IMR-90 (cell line): ENCODE results near the gene GALNT17. TPM values are rescaled to one million over a fixed set of nuclear protein-coding genes. Genes with fewer than 3 reads are reported as not detected.

Experiments
- ATAC-seq: fragments of 200-7000 bp; cut with Tn5 transposase; 2 replicates; pipeline ENCODE4 v1.9.1; 2020; ENCODE audit warnings: low read depth, mild to moderate bottlenecking, moderate library complexity
- BruUV-seq: library from RNA; stranded (reverse); fragments of 400-500 nt; replicated peaks from 2 replicates; lab custom pipeline; 2021; lab: Mats Ljungman, UMichigan
- CTCF ChIA-PET: fragments of 300-600 bp; formaldehyde crosslinking; extraction: SDS; loops from one replicate; lab custom pipeline; 2021; ENCODE audit warnings: antibody characterized with exemption; lab: Yijun Ruan, JAX
- POLR2A ChIA-PET: fragments of 300-600 bp; sonication (Branson Sonifier 250); formaldehyde crosslinking; loops from one replicate; lab custom pipeline; 2022; ENCODE audit warnings: antibody characterized with exemption; ENCODE audit not compliant: unreplicated experiment; lab: Charles Lee
- DNase-seq: peaks from one replicate; pipeline ENCODE4 v3.0.0; 2013
- H2AFZ ChIP-seq: replicated peaks from 2 replicates; pipeline ENCODE3; 2013; ENCODE audit warnings: low read length, mild to moderate bottlenecking; ENCODE audit not compliant: poor library complexity
- H2AK5ac ChIP-seq: 2 replicates; pipeline ENCODE4 v1.6.1; 2013; ENCODE audit warnings: low read depth, low read length, inconsistent platforms
- H2AK9ac ChIP-seq: replicated peaks from 2 replicates; pipeline ENCODE3; 2013; ENCODE audit warnings: mild to moderate bottlenecking, low read depth, low read length, moderate library complexity; ENCODE audit not compliant: poor library complexity
- H2BK120ac ChIP-seq: 2 replicates; pipeline ENCODE4 v1.6.1; 2013; ENCODE audit warnings: low read depth, low read length, inconsistent platforms
- H2BK15ac ChIP-seq: 3 replicates; pipeline ENCODE4 v1.6.1; 2013; ENCODE audit warnings: low read depth, low read length, inconsistent platforms
- H2BK20ac ChIP-seq: 2 replicates; pipeline ENCODE4 v1.6.1; 2013; ENCODE audit warnings: low read depth, mild to moderate bottlenecking, inconsistent platforms, low read length, moderate library complexity
- H2BK5ac ChIP-seq: 2 replicates; pipeline ENCODE4 v1.6.1; 2013; ENCODE audit warnings: mild to moderate bottlenecking, low read depth, low read length, inconsistent platforms; ENCODE audit not compliant: poor library complexity, severe bottlenecking
- H3K14ac ChIP-seq: replicated peaks from 2 replicates; pipeline ENCODE4 v1.6.1; 2013; ENCODE audit warnings: low read depth, low read length, inconsistent platforms
- H3K18ac ChIP-seq: 2 replicates; pipeline ENCODE4 v1.6.1; 2013; ENCODE audit warnings: low read depth, low read length, control low read depth
- H3K23ac ChIP-seq: 2 replicates; pipeline ENCODE4 v1.6.1; 2013; ENCODE audit warnings: low read depth, low read length, inconsistent platforms
- H3K27ac ChIP-seq: 2 replicates; pipeline ENCODE4 v1.5.1; 2013; ENCODE audit warnings: mild to moderate bottlenecking, control low read depth, low read length; ENCODE audit not compliant: insufficient read depth
- H3K27me3 ChIP-seq: 2 replicates; pipeline ENCODE4 v1.6.1; 2013; ENCODE audit warnings: low read length; ENCODE audit not compliant: control insufficient read depth, insufficient read depth
- H3K36me3 ChIP-seq: 2 replicates; pipeline ENCODE4 v1.6.1; 2013; ENCODE audit warnings: low read length, mixed read lengths; ENCODE audit not compliant: control insufficient read depth, insufficient read depth
- H3K4ac ChIP-seq: 2 replicates; pipeline ENCODE4 v1.6.1; 2013; ENCODE audit warnings: low read depth, low read length, inconsistent platforms
- H3K4me1 ChIP-seq: 2 replicates; pipeline ENCODE4 v1.6.1; 2013; ENCODE audit warnings: low read length, mixed read lengths; ENCODE audit not compliant: control insufficient read depth, insufficient read depth
- H3K4me2 ChIP-seq: 2 replicates; pipeline ENCODE4 v1.6.1; 2013; ENCODE audit warnings: low read depth, mild to moderate bottlenecking, control low read depth, low read length, moderate library complexity
- H3K4me3 ChIP-seq: 2 replicates; pipeline ENCODE4 v1.5.1; 2013; ENCODE audit warnings: low read depth, mild to moderate bottlenecking, control low read depth, low read length, moderate library complexity; ENCODE audit not compliant: insufficient read depth
- H3K56ac ChIP-seq: 2 replicates; pipeline ENCODE4 v1.6.1; 2013; ENCODE audit warnings: low read length, inconsistent platforms; ENCODE audit not compliant: insufficient read depth; ENCODE audit errors: extremely low read depth
- H3K79me1 ChIP-seq, 2 experiments: 2 replicates each; pipeline ENCODE4 v1.6.1; 2013; ENCODE audit warnings: low read length in 2 of 2, inconsistent platforms in 1 of 2, low read depth in 1 of 2
- H3K9ac ChIP-seq: 2 replicates; pipeline ENCODE4 v1.6.1; 2013; ENCODE audit warnings: low read depth, low read length, control low read depth
- H3K9me1 ChIP-seq: 2 replicates; pipeline ENCODE4 v1.6.1; 2013; ENCODE audit warnings: low read length, inconsistent platforms; ENCODE audit not compliant: insufficient read depth
- H3K9me3 ChIP-seq: 2 replicates; pipeline ENCODE4 v1.6.1; 2013; ENCODE audit warnings: low read length; ENCODE audit not compliant: control insufficient read depth, insufficient read depth
- H4K20me1 ChIP-seq: 2 replicates; pipeline ENCODE4 v1.6.1; 2013; ENCODE audit warnings: low read length, inconsistent platforms; ENCODE audit not compliant: insufficient read depth
- H4K5ac ChIP-seq: 2 replicates; pipeline ENCODE4 v1.6.1; 2013; ENCODE audit warnings: mild to moderate bottlenecking, low read depth, low read length, control low read depth
- H4K8ac ChIP-seq, 2 experiments: 2 replicates each; pipeline ENCODE4 v1.6.1; 2013; ENCODE audit warnings: low read depth in 2 of 2, low read length in 2 of 2, control low read depth in 1 of 2, inconsistent platforms in 1 of 2
- H4K91ac ChIP-seq: 2 replicates; pipeline ENCODE4 v1.6.1; 2013; ENCODE audit warnings: low read depth, low read length, inconsistent platforms; ENCODE audit not compliant: insufficient read depth
- BHLHE40 ChIP-seq: fragments of 150-350 bp; IDR thresholded peaks from 2 replicates; pipeline ENCODE4 v1.6.1; 2016; ENCODE audit warnings: mild to moderate bottlenecking, low read depth, low read length
- CEBPB ChIP-seq: IDR thresholded peaks from 2 replicates; pipeline ENCODE4 v1.6.1; 2012; ENCODE audit warnings: low read depth, low read length, improper control_type of control experiment
- CHD1 ChIP-seq: IDR thresholded peaks from 2 replicates; pipeline ENCODE4 v1.6.1; 2012; ENCODE audit warnings: low read depth, low read length, improper control_type of control experiment
- ELK1 ChIP-seq: fragments of 150-350 bp; IDR thresholded peaks from 2 replicates; pipeline ENCODE4 v1.6.1; 2016; ENCODE audit warnings: low read depth, mild to moderate bottlenecking, low read length, moderate library complexity, borderline replicate concordance
- FOS ChIP-seq: fragments of 150-350 bp; IDR thresholded peaks from 2 replicates; pipeline ENCODE4 v1.6.1; 2016; ENCODE audit warnings: low read depth, low read length
- MAFK ChIP-seq: IDR thresholded peaks from 2 replicates; pipeline ENCODE4 v1.6.1; 2012; ENCODE audit warnings: low read depth, low read length, improper control_type of control experiment
- MAZ ChIP-seq: IDR thresholded peaks from 2 replicates; pipeline ENCODE4 v1.6.1; 2012; ENCODE audit warnings: low read depth, mild to moderate bottlenecking, low read length, improper control_type of control experiment, moderate library complexity, borderline replicate concordance
- MXI1 ChIP-seq: IDR thresholded peaks from 2 replicates; pipeline ENCODE4 v1.6.1; 2012; ENCODE audit warnings: low read depth, mild to moderate bottlenecking, low read length, moderate library complexity, borderline replicate concordance
- NFE2L2 ChIP-seq: fragments of 150-350 bp; IDR thresholded peaks from 2 replicates; pipeline ENCODE4 v1.6.1; 2016; ENCODE audit warnings: low read depth, mild to moderate bottlenecking, low read length
- POLR2A ChIP-seq: IDR thresholded peaks from 2 replicates; pipeline ENCODE4 v1.6.1; 2012; ENCODE audit warnings: mild to moderate bottlenecking, low read depth, low read length
- RAD21 ChIP-seq: IDR thresholded peaks from 2 replicates; pipeline ENCODE4 v1.6.1; 2012; ENCODE audit warnings: low read length, improper control_type of control experiment
- SMC3 ChIP-seq: fragments of 150-350 bp; IDR thresholded peaks from 2 replicates; pipeline ENCODE4 v1.6.1; 2016; ENCODE audit warnings: low read depth, mild to moderate bottlenecking, antibody characterized with exemption, low read length, moderate library complexity
- USF2 ChIP-seq: fragments of 150-350 bp; IDR thresholded peaks from 2 replicates; pipeline ENCODE4 v1.6.1; 2017; ENCODE audit warnings: mild to moderate bottlenecking, antibody characterized with exemption, low read length, low read depth
- WGBS, 2 experiments: methylation state at CpG; one replicate each; pipeline versions ENCODE4 v1.1.5 to v1.1.7; 2013; ENCODE audit warnings: missing lambda C conversion rate in 2 of 2; ENCODE audit not compliant: insufficient read length in 1 of 2; ENCODE audit errors: extremely low coverage in 2 of 2; 5-methylcytosine and 5-hydroxymethylcytosine counted together
- dilution Hi-C: fragments of 300-500 bp; cut with HindIII; formaldehyde crosslinking; loops from one replicate; pipeline ENCODE4 v1.14.3; 2018; ENCODE audit warnings: low sequenced_read_pairs; ENCODE audit not compliant: unreplicated experiment
- in situ Hi-C: fragments of 300-500 bp; cut with MboI; formaldehyde crosslinking; loops from 3 replicates; pipeline ENCODE4 v1.14.3; 2019; ENCODE audit warnings: low sequenced_read_pairs, inconsistent platforms, mixed read lengths
- intact Hi-C: fragments of 100-400 bp; cut with micrococcal nuclease; formaldehyde crosslinking; loops from 2 replicates; pipeline ENCODE4 v1.10.0; 2022
- polyA plus RNA-seq, 3 experiments: library from polyadenylated mRNA; depleted of rRNA; stranded (reverse); fragments of >200 nt; gene quantifications; 2 replicates each; pipeline ENCODE4 v1.2.3, GENCODE V29; 2012; ENCODE audit warnings: low replicate concordance in 1 of 3
- total RNA-seq: library from RNA; depleted of rRNA; stranded (reverse); fragments of >200 nt; gene quantifications from 2 replicates; pipeline ENCODE4 v1.2.3, GENCODE V29; 2012
- TF ChIP-seq, protein P1 (sequence below): conservative IDR thresholded peaks from 2 replicates; pipeline ENCODE4 v1.5.1; 2012; ENCODE audit warnings: mild to moderate bottlenecking, low read depth, low read length, improper control_type of control experiment

GALNT17 gene
- total and polyA plus RNA-seq, 2 of the 4 experiments (the other 2 are of a cell fraction): not detected

DNA sequence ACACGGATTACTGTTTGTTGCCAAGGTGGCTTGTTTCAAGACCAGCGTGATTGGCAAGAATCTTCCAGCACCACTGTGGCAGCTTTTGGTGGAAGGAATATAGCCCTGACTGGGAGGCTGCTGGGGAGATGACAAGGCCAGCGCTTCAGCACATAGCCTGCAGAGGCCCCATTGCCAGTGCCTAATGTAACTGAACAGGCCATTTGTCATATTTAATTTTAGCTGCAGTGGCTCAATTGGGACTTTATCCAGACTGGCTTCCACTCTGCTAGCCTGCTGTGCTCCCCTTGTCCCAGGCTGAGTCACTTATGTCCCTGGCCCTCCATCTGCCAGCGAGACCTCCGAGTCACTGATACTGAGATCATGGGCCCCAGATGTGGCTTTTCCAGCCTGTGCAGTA is 483.1 kb downstream of the GALNT17 start:
- Histone ChIP-seq H4K8ac (no peak overlapping the region), H3K18ac (no peak overlapping the region), H2AK5ac (no peak overlapping the region), H4K20me1 (no peaks in the 10 kb centered on the region), H4K5ac (no peak overlapping the region), H3K4ac (no peak overlapping the region), H3K4me2 (no peak overlapping the region), H3K14ac (no peak overlapping the region), H3K79me1 (no peaks in the 10 kb centered on the region), H2AFZ (no peak overlapping the region), H3K4me1 (no peaks in the 10 kb centered on the region), H2BK20ac (no peak overlapping the region), H2BK120ac (no peak overlapping the region), H3K9me3 (peaks cover 9% of the 10 kb centered on the region), H3K9ac (no peak overlapping the region), H3K27me3 (no peaks in the 10 kb centered on the region), H2BK15ac (no peak overlapping the region), H3K4me3 (no peak overlapping the region), H3K23ac (no peak overlapping the region), H2AK9ac (no peak overlapping the region), H4K91ac (no peak overlapping the region), H3K9me1 (no peaks in the 10 kb centered on the region), H2BK5ac (no peak overlapping the region), H3K56ac (no peak overlapping the region), H3K27ac (no peak overlapping the region), H3K36me3 (no peaks in the 10 kb centered on the region)
- dilution Hi-C loops (no loop called here), intact Hi-C loops (no loop called here), in situ Hi-C loops (no loop called here)
- DNase-seq: no peak
- TF ChIP-seq CHD1: no peak
- no peak for TF ChIP-seq MXI1
- TF ChIP-seq MAZ: no peak
- no peak for TF ChIP-seq POLR2A
- no peak for TF ChIP-seq NFE2L2
- no peak for TF ChIP-seq ELK1
- TF ChIP-seq MAFK: no peak
- no peak for TF ChIP-seq RAD21
- TF ChIP-seq, protein P1, sequence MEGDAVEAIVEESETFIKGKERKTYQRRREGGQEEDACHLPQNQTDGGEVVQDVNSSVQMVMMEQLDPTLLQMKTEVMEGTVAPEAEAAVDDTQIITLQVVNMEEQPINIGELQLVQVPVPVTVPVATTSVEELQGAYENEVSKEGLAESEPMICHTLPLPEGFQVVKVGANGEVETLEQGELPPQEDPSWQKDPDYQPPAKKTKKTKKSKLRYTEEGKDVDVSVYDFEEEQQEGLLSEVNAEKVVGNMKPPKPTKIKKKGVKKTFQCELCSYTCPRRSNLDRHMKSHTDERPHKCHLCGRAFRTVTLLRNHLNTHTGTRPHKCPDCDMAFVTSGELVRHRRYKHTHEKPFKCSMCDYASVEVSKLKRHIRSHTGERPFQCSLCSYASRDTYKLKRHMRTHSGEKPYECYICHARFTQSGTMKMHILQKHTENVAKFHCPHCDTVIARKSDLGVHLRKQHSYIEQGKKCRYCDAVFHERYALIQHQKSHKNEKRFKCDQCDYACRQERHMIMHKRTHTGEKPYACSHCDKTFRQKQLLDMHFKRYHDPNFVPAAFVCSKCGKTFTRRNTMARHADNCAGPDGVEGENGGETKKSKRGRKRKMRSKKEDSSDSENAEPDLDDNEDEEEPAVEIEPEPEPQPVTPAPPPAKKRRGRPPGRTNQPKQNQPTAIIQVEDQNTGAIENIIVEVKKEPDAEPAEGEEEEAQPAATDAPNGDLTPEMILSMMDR: no peak
- no peak for TF ChIP-seq USF2
- no peak for TF ChIP-seq CEBPB
- no peak for TF ChIP-seq FOS
- no peak for TF ChIP-seq BHLHE40
- no peak for TF ChIP-seq SMC3
- no TSS peak for BruUV-seq
- WGBS, 2 experiments: no CpG with 5 or more reads among the region's 5 CpGs
- CTCF ChIA-PET: no interaction called here
- ATAC-seq: no peak
- POLR2A ChIA-PET: no interaction called here
